Measurements from ENCODE around the gene GRIN2A.

GRIN2A gene

GRCh38 chr16:10009684-10010083 lies 172.5 kb downstream of the GRIN2A start:
- no peak overlapping the region for H3K27ac ChIP-seq
- TF ChIP-seq ZFX (IDR thresholded peaks at IDR 0.05) (no peak), CTCF (conservative IDR thresholded peaks at IDR 0.05) (no peak)

GRCh38 chr16:10003486-10003885 lies 178.7 kb downstream of the GRIN2A start:
- H3K27ac ChIP-seq, result no peak overlapping the region
- TF ChIP-seq CTCF (conservative IDR thresholded peaks at IDR 0.05), result no peak
- TF ChIP-seq ZFX (IDR thresholded peaks at IDR 0.05), result no peak

- no peak for TF ChIP-seq CTCF (conservative IDR thresholded peaks at IDR 0.05)
- no peak overlapping the region for H3K27ac ChIP-seq
Measured at GRCh38 chr16:10001258-10001775, 180.9 kb downstream of the GRIN2A start.

GRCh38 chr16:9996221-9996620 lies 186.0 kb downstream of the GRIN2A start:
- no peak for TF ChIP-seq CTCF (conservative IDR thresholded peaks at IDR 0.05)
- no peak overlapping the region for H3K27ac ChIP-seq

- TF ChIP-seq ZFX (IDR thresholded peaks at IDR 0.05) (no peak), CTCF (conservative IDR thresholded peaks at IDR 0.05) (no peak)
- no peak overlapping the region for H3K27ac ChIP-seq
Measured at GRCh38 chr16:9992441-9992840, 189.8 kb downstream of the GRIN2A start.

GRCh38 chr16:9980981-9981380 lies 201.2 kb downstream of the GRIN2A start:
- no peak overlapping the region for H3K27ac ChIP-seq
- TF ChIP-seq CTCF (conservative IDR thresholded peaks at IDR 0.05) (no peak), ZFX (IDR thresholded peaks at IDR 0.05) (no peak)

- H3K27ac ChIP-seq, result no peak overlapping the region
Measured at GRCh38 chr16:9978160-9978725, 204.0 kb downstream of the GRIN2A start.

More at GRCh38 chr16:9978160-9978725, 204.0 kb downstream of the GRIN2A start:
- TF ChIP-seq ZFX (IDR thresholded peaks at IDR 0.05), result no peak
- TF ChIP-seq CTCF (conservative IDR thresholded peaks at IDR 0.05), result no peak

Data from C4-2B (cell line).